A673 (cell line): ENCODE measurements around the gene KCNMA1. TPM values are rescaled to one million over a fixed set of nuclear protein-coding genes. Genes with fewer than 3 reads are reported as not detected.

Experiments
- BruUV-seq: library from RNA; stranded (reverse); fragments of 400-500 nt; replicated peaks from 2 replicates; lab custom pipeline; 2021; lab: Mats Ljungman, UMichigan
- CTCF ChIA-PET: fragments of 300-600 bp; sonication (Branson Sonifier 250); formaldehyde crosslinking; loops from one replicate; lab custom pipeline; 2022; ENCODE audit warnings: antibody characterized with exemption; lab: Charles Lee
- POLR2A ChIA-PET: fragments of 300-600 bp; sonication (Branson Sonifier 250); formaldehyde crosslinking; loops from one replicate; lab custom pipeline; 2022; ENCODE audit warnings: antibody characterized with exemption; ENCODE audit not compliant: low non-redundant PET; lab: Charles Lee
- DNase-seq: peaks from one replicate; pipeline ENCODE4 v3.0.0-alpha.2; 2015; ENCODE audit warnings: low spot score
- H3K27ac ChIP-seq: fragments of 200-600 bp; sonication (generic); 2 replicates; pipeline ENCODE4 v1.5.1; 2016; ENCODE audit warnings: mixed run types, low read depth, mild to moderate bottlenecking, mixed read lengths, antibody characterized with exemption, low read length; ENCODE audit not compliant: poor library complexity, severe bottlenecking
- H3K27me3 ChIP-seq: fragments of 200-600 bp; sonication (generic); replicated peaks from 2 replicates; pipeline ENCODE4 v1.6.1; 2017; ENCODE audit warnings: mixed run types, low read depth, mild to moderate bottlenecking, mixed read lengths, antibody characterized with exemption, low read length; ENCODE audit not compliant: insufficient read depth, poor library complexity
- H3K36me3 ChIP-seq: fragments of 200-600 bp; sonication (generic); 2 replicates; pipeline ENCODE4 v1.6.1; 2016; ENCODE audit warnings: mixed run types, mild to moderate bottlenecking, mixed read lengths, antibody characterized with exemption, low read length; ENCODE audit not compliant: insufficient read depth, poor library complexity, severe bottlenecking
- H3K4me1 ChIP-seq: fragments of 200-600 bp; sonication (generic); 2 replicates; pipeline ENCODE4 v1.6.1; 2017; ENCODE audit warnings: mixed run types, mild to moderate bottlenecking, mixed read lengths, antibody characterized with exemption, low read length; ENCODE audit not compliant: insufficient read depth, poor library complexity, severe bottlenecking
- H3K4me3 ChIP-seq: fragments of 200-600 bp; sonication (generic); 2 replicates; pipeline ENCODE4 v1.5.1; 2016; ENCODE audit warnings: low read depth, mixed run types, mild to moderate bottlenecking, mixed read lengths, low read length; ENCODE audit not compliant: poor library complexity, severe bottlenecking
- H3K9me3 ChIP-seq: fragments of 200-600 bp; sonication (generic); 2 replicates; pipeline ENCODE4 v1.6.1; 2016; ENCODE audit warnings: mixed run types, low read depth, mild to moderate bottlenecking, mixed read lengths, antibody characterized with exemption, low read length; ENCODE audit not compliant: poor library complexity, severe bottlenecking
- CTCF ChIP-seq: fragments of 300-800, 200-600 bp; sonication (generic); conservative IDR thresholded peaks from 2 replicates; pipeline ENCODE4 v1.5.1; 2017; ENCODE audit warnings: low read depth, mild to moderate bottlenecking, antibody characterized with exemption, low read length, moderate library complexity, mixed read lengths
- EZH2 ChIP-seq: fragments of 200-600 bp; sonication (generic); IDR thresholded peaks from 2 replicates; pipeline ENCODE4 v1.6.1; 2017; ENCODE audit warnings: borderline replicate concordance, low read depth, mild to moderate bottlenecking, mixed read lengths, antibody characterized with exemption, low read length; ENCODE audit not compliant: poor library complexity, severe bottlenecking
- intact Hi-C: fragments of 100-400 bp; cut with micrococcal nuclease; formaldehyde crosslinking; loops from one replicate; pipeline ENCODE4 v1.10.0; 2022; ENCODE audit not compliant: unreplicated experiment
- total RNA-seq: library from RNA; stranded (reverse); gene quantifications from 2 replicates; pipeline ENCODE4 v1.2.3, GENCODE V29; 2021

The KCNMA1 gene
- total RNA-seq, 1 experiment from 2014 or later: 0.84 TPM

- BruUV-seq: no TSS peak
- ChIA-PET CTCF (no interaction called here), POLR2A (no interaction called here)
- TF ChIP-seq CTCF (no peak), EZH2 (no peak)
- intact Hi-C loops: no loop called here
- Histone ChIP-seq H3K27ac (no peak overlapping the region), H3K4me1 (no peaks in the 10 kb centered on the region), H3K27me3 (peaks cover 15% of the 10 kb centered on the region), H3K9me3 (no peaks in the 10 kb centered on the region), H3K36me3 (no peaks in the 10 kb centered on the region), H3K4me3 (no peak overlapping the region)
- DNase-seq: no peak
These were observed 136.9 kb downstream of the KCNMA1 start for GRCh38 chr10:77500754-77501151.

- no peak for DNase-seq
- no TSS peak for BruUV-seq
- no peaks in the 10 kb centered on the region for H3K4me1 ChIP-seq
- ChIA-PET POLR2A (no interaction called here), CTCF (no interaction called here)
- no peak overlapping the region for H3K27ac ChIP-seq
- no peaks in the 10 kb centered on the region for H3K36me3 ChIP-seq
- TF ChIP-seq EZH2 (no peak), CTCF (no peak)
- H3K4me3 ChIP-seq: no peak overlapping the region
- H3K9me3 ChIP-seq: no peaks in the 10 kb centered on the region
- intact Hi-C loops: loop anchor here (10.0 kb wide), 1 partner anchor 256 kb away; no protein-coding TSS in a partner anchor
- H3K27me3 ChIP-seq: peaks cover 9% of the 10 kb centered on the region
These were observed 138.8 kb downstream of the KCNMA1 start for GRCh38 chr10:77498829-77499228.

GRCh38 chr10:77498210-77498609 lies 139.4 kb downstream of the KCNMA1 start:
- intact Hi-C loops: loop anchor here (10.0 kb wide), 1 partner anchor 257 kb away; no protein-coding TSS in a partner anchor
- DNase-seq: no peak
- BruUV-seq: no TSS peak
- POLR2A ChIA-PET: no interaction called here
- no peaks in the 10 kb centered on the region for H3K9me3 ChIP-seq
- TF ChIP-seq CTCF (no peak), EZH2 (no peak)
- no peaks in the 10 kb centered on the region for H3K36me3 ChIP-seq
- no peak overlapping the region for H3K27ac ChIP-seq
- no peaks in the 10 kb centered on the region for H3K4me1 ChIP-seq
- H3K27me3 ChIP-seq: peaks cover 9% of the 10 kb centered on the region
- CTCF ChIA-PET: interaction anchor here (0.5 kb wide), 1 partner anchor 450 kb away, joined by 4 read pairs; no protein-coding TSS in a partner anchor
- no peak overlapping the region for H3K4me3 ChIP-seq
